Osteocyte (in vitro differentiated cells): ENCODE results near the gene NEMP1. TPM values are rescaled to one million over a fixed set of nuclear protein-coding genes. Genes with fewer than 3 reads are reported as not detected.

Experiments
- DNase-seq: peaks from one replicate; pipeline ENCODE4 v3.0.0; 2021; ENCODE audit warnings: mixed read lengths; ENCODE audit not compliant: unreplicated experiment; ENCODE audit errors: extremely low spot score
- H3K27ac Mint-ChIP-seq: one replicate; pipeline ENCODE4 v1.8.0; 2021; ENCODE audit warnings: mild to moderate bottlenecking, mixed read lengths; ENCODE audit not compliant: unreplicated experiment
- H3K27me3 Mint-ChIP-seq: one replicate; pipeline ENCODE4 v1.8.0; 2021; ENCODE audit warnings: mixed read lengths; ENCODE audit not compliant: unreplicated experiment
- H3K36me3 Mint-ChIP-seq: one replicate; pipeline ENCODE4 v1.8.0; 2021; ENCODE audit warnings: mixed read lengths; ENCODE audit not compliant: unreplicated experiment
- H3K4me1 Mint-ChIP-seq: one replicate; pipeline ENCODE4 v1.8.0; 2021; ENCODE audit warnings: mixed read lengths; ENCODE audit not compliant: unreplicated experiment
- H3K4me3 Mint-ChIP-seq: one replicate; pipeline ENCODE4 v1.8.0; 2021; ENCODE audit warnings: mild to moderate bottlenecking, moderate library complexity, mixed read lengths; ENCODE audit not compliant: unreplicated experiment
- H3K9me3 Mint-ChIP-seq: one replicate; pipeline ENCODE4 v1.8.0; 2021; ENCODE audit warnings: mixed read lengths; ENCODE audit not compliant: unreplicated experiment
- CTCF ChIP-seq: fragments of 200-600 bp; sonication (generic); IDR thresholded peaks from 2 replicates; pipeline ENCODE4 v1.5.0; 2021; ENCODE audit warnings: antibody characterized with exemption, mild to moderate bottlenecking, moderate library complexity
- total RNA-seq: library from RNA; stranded (reverse); gene quantifications from 2 replicates; pipeline ENCODE4 v1.2.1, GENCODE V29; 2021

Gene NEMP1
- total RNA-seq, 1 donor from 2014 or later, result 12.1 TPM

- no peak for DNase-seq
- peak overlapping the region; percentile 99 for H3K27ac Mint-ChIP-seq
- TF ChIP-seq CTCF, result no peak
- H3K4me3 Mint-ChIP-seq, result peak overlapping the region; percentile 91
- no peaks in the 10 kb centered on the region for H3K9me3 Mint-ChIP-seq
- H3K4me1 Mint-ChIP-seq, result peaks cover 41% of the 10 kb centered on the region
- H3K36me3 Mint-ChIP-seq, result peaks cover 13% of the 10 kb centered on the region
- no peaks in the 10 kb centered on the region for H3K27me3 Mint-ChIP-seq
Observed at GRCh38 chr12:57110104-57111030, 31.8 kb upstream of the NEMP1 start.

GRCh38 chr12:57109207-57110103 lies 30.9 kb upstream of the NEMP1 start:
- no peaks in the 10 kb centered on the region for H3K9me3 Mint-ChIP-seq
- H3K4me1 Mint-ChIP-seq, result peaks cover 41% of the 10 kb centered on the region
- no peak for DNase-seq
- peak overlapping the region; percentile 99 for H3K27ac Mint-ChIP-seq
- TF ChIP-seq CTCF, result no peak
- H3K4me3 Mint-ChIP-seq, result peak overlapping the region; percentile 91
- H3K36me3 Mint-ChIP-seq, result peaks cover 19% of the 10 kb centered on the region
- no peaks in the 10 kb centered on the region for H3K27me3 Mint-ChIP-seq

- Mint-ChIP-seq H3K36me3 (peaks cover 25% of the 10 kb centered on the region), H3K4me3 (no peak overlapping the region), H3K27me3 (no peaks in the 10 kb centered on the region), H3K4me1 (peaks cover 38% of the 10 kb centered on the region), H3K27ac (peak overlapping the region; percentile 51), H3K9me3 (no peaks in the 10 kb centered on the region)
- TF ChIP-seq CTCF, result no peak
- DNase-seq, result no peak
Observed at GRCh38 chr12:57107456-57108155, 29.0 kb upstream of the NEMP1 start.

GRCh38 chr12:57106021-57106708 lies 27.6 kb upstream of the NEMP1 start:
- Mint-ChIP-seq H3K36me3 (peaks cover 29% of the 10 kb centered on the region), H3K27ac (no peak overlapping the region), H3K9me3 (no peaks in the 10 kb centered on the region), H3K27me3 (no peaks in the 10 kb centered on the region), H3K4me3 (no peak overlapping the region), H3K4me1 (peaks cover 23% of the 10 kb centered on the region)
- TF ChIP-seq CTCF, result no peak
- no peak for DNase-seq
